NCI-H1436 treated with DMSO at 0.1 percent for 48 hours (cell line): ENCODE measurements around the gene SLC25A29.

Source experiments
- DNase-seq: peaks from one replicate; lab custom pipeline; 2025; lab: John Stamatoyannopoulos, UW

Gene SLC25A29

DNA sequence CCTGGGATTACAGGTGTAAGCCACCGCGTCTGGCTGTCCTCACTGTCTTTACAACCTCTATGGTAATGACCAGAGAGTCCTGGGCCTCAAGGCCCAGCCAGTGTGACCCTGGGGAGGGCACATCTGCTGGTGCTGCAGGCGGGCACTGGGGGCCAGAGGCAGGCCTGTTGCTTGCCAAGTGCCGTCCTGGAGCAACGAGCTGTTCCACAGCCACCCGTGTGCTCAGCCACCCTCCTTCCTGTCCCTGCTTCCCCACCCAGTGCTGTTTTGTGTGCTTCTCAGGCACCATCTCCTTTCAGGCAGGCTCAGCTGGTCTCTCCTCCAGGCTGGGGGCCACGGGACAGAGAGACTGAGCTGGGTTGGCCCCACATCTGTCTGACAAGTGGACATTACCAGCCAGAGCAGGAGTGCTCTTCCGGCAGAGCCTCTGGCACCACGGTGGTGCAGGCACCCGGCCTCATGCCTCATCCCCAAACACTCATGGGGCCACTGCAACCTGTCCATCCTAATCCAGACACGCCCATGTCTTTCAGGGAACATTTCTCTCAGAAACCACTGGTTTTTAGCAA, 25.9 kb upstream of the SLC25A29 start:
- DNase-seq = no peak

DNA sequence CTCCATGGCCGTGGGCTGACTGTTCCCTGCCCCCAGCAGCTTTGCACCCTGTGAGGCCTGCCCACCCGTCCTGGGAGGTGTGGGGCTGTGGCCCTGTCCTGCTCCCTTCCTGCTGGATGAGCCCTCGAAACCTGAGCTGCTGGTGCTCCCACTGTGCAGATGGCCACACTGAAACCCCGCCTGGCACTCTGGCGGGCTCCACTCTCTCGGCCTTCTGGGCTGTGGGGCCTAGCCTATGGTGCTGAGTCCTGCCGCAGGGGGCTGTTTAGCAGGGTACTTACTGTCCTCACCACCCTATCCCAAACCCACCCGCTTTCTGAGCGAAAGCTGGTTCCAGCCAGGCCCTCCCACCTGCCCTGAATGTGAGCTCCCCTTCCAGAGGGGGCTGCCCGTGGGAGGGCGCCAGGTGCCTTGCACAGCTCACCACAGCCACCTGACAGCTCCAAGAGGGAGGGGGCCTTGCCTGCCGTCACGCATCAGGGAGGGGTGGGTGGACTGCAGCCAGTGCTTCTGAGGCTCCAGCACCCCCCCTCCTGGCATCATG, 24.2 kb upstream of the SLC25A29 start:
- no peak for DNase-seq

DNA sequence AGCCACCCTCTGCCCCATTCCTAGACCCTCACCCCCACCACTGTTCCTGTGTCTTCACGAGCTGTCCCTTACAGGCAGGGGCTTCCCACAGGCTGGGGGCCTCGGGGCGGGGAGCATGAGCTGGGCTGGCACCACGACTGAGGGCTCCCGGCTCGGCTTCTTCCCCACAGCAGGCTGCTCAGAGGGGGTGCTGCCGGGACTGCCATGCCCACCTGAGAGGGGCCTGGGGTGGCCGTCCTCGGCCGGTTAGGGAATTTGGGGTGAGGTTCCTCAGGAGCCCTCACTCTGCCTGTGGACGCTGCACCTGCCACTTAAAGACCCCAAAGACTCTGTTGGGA, 23.7 kb upstream of the SLC25A29 start:
- DNase-seq = no peak

DNA sequence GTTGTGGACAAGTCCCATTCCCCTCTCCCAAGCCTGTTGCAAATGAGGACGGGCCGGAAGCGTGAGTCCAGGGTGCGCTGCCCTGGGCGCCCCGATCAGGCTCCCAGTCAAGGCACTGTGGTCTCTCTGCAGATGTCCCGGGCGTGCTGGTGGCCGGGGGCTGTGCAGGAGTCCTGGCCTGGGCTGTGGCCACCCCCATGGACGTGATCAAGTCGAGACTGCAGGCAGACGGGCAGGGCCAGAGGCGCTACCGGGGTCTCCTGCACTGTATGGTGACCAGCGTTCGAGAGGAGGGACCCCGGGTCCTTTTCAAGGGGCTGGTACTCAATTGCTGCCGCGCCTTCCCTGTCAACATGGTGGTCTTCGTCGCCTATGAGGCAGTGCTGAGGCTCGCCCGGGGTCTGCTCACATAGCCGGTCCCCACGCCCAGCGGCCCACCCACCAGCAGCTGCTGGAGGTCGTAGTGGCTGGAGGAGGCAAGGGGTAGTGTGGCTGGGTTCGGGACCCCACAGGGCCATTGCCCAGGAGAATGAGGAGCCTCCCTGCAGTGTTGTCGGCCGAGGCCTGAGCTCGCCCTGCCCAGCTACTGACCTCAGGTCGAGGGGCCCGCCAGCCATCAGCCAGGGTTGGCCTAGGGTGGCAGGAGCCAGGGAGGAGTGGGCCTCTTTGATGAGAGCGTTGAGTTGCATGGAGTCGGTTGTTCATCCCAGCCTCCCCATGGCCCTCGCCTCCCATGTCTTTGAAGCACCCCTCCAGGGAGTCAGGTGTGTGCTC, 23.2 kb upstream of the SLC25A29 start:
- no peak for DNase-seq

DNA sequence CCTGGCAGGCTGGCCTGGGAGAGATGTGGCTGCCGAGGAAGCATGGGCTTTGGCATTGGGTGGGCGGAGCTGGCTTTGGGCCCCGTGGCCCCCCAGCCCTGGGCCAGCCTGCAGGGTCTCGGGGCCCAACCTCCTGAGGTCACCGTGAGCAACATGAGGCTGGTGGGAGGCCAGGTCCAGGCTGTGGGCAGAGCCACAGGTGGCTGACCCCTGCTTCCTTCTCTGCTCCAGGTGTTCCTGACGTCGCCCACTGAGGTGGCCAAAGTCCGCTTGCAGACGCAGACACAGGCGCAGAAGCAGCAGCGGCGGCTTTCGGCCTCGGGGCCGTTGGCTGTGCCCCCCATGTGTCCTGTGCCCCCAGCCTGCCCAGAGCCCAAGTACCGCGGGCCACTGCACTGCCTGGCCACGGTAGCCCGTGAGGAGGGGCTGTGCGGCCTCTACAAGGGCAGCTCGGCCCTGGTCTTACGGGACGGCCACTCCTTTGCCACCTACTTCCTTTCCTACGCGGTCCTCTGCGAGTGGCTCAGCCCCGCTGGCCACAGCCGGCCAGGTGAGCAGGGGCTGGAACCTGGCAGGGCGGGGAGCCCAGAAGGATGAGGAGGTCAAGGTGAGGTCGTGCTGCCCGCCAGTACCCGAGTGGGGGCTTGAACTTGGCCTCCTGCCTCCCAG, 22.4 kb upstream of the SLC25A29 start:
- DNase-seq = no peak

DNA sequence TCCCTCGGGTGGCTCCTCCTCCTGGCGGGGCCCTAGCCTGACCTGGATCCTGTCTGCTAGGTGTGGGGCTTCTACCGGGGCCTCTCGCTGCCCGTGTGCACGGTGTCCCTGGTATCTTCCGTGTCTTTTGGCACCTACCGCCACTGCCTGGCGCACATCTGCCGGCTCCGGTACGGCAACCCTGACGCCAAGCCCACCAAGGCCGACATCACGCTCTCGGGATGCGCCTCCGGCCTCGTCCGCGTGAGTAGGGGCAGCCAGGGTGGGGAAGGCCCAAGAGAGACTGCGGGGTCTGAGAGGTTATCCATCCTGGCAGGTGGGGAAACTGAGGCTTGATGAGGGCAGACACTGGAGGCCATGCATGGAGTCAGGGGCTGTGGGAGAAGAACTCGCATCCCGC, 20.9 kb upstream of the SLC25A29 start:
- no peak for DNase-seq

DNA sequence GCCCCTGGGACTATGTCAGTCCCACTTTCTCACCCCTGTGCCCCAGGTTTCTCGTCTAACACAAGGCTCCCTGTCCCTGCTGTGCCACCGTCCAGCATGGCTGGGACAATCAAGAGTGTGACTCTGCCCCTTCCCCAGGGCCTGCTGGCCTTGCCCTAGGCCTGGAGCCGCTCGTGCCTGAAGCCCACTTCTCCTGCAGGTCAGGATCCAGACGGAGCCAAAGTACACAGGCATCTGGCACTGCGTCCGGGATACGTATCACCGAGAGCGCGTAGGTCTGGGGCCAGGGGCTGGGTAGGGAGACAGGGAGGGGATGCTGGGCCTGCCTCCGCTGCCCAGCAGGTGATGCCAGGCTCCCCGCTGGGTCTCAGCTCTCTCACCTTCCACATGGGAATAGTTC, 19.7 kb upstream of the SLC25A29 start:
- no peak for DNase-seq

DNA sequence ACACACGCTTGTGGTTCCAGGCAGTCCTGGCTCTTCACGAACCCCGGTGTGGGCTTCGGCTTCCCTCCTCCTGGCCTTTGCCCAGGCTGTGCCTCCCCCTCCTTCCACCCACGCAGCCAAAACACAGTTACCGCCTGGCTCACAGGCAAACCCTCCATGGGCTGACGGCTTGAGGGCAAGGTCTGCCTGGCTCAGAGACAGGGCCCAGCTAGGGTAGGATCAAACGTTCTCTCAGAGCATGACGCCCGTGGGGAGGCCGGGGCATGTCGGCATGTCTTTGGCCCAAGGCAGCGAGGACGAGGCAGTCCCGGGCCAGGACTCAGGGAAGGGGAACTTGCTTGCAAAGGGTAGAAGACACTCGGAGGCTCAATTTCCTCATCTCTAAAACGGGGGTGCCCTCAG, 19.0 kb upstream of the SLC25A29 start:
- DNase-seq = no peak

DNA sequence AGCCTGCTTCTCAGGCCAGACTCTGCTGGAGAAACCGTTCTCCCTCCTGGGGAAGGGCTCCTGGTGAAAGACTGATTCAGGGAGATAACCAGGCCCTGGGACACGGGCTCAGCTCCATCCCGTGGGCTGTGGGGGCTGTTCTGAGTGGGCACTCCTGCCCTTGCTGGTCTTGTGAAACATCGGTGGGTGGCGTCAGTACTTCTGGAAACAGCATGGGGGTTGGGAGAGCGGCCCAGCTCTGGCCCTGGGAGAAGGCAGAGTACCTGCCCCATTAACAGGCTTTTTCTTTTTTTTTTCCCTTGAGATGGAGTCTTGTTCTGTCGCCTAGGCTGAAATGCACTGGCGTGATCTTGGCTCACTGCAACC, 17.7 kb upstream of the SLC25A29 start:
- DNase-seq = no peak

DNA sequence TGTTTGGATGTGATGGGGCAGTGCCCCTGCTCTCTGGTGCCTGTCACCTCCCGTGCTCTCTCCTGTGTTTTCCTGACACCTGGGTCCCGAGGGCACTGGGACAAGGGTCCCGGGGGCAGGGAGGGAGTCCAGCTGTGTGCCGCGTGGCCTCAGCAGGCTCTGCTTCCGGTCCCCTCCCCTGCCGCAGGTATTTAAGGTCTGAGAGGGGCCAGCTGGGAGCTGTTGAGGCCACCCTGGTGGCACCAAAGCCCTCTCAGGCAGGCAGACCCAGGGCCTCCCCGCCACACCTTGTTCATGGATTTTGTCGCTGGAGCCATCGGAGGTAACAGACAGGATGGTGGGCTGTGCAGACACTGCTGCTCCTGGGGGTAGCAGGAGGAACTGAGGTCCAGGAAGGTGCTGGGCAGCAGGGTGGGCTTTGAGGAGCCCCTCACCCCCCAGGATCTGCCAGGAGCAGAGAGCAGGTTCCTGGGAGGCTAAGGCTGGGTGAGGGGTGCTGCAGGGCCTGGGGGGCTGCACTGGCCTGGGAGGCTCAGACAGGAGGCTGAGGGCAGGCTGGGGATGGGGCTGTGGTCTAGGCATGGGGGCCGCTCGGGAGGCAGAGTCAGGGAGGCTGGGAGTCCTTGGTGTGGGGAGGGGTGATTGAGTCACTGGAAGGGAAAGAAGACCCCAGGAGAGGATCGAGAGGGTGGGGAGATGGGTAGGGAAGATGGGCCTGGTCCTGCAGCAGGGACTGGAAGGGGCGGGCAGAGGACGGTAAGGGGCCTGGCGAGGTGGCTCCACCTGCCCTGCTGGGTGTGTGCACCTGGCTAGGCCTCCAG, 17.1 kb upstream of the SLC25A29 start, which contains the start of gene SLC25A47:
Gene SLC25A47 (plus strand): TSS at position 219 of the 821 bp plus-strand sequence. CDS start 76 bp downstream, at position 295.
- no peak for DNase-seq

DNA sequence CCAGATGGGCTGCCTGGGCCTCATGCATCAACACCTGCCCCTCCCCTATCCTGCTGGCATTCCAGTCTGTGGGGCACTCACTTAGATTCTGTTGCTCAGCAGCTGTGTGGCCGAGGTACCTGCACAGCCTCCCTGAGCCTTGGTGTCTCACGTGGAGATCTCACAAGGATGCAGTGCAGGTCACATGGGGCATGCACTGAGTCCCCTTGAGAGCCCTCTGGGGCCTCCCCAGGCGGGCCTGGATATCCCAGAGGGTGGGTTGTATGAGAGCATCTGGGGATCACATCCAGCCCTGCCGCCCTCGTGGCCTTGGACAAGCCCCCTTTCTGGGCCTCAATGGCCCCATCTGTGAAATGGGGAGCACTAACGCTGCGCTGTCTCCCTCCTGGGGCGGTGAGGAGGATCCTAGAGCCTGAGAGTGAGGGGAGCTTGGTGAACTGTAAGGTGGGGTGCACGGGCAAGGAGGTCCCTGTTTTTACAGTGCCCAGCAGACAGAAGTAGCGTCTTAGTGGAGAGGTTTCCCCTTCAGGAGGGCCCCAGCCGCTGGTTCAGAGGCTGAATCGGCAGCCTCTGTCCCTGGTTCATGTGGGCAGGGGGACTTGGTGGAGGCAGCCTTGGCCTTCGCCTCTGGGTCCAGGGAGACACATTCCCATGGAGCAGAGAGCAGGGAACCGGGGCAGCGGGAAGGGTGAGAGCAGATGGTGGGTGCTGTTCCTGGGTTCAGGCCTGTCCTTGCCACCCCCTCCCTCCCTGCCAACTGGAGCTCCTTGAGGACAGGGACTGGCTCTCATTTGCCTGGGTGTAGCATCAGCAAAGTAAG, 16.1 kb upstream of the SLC25A29 start:
- no peak for DNase-seq

DNA sequence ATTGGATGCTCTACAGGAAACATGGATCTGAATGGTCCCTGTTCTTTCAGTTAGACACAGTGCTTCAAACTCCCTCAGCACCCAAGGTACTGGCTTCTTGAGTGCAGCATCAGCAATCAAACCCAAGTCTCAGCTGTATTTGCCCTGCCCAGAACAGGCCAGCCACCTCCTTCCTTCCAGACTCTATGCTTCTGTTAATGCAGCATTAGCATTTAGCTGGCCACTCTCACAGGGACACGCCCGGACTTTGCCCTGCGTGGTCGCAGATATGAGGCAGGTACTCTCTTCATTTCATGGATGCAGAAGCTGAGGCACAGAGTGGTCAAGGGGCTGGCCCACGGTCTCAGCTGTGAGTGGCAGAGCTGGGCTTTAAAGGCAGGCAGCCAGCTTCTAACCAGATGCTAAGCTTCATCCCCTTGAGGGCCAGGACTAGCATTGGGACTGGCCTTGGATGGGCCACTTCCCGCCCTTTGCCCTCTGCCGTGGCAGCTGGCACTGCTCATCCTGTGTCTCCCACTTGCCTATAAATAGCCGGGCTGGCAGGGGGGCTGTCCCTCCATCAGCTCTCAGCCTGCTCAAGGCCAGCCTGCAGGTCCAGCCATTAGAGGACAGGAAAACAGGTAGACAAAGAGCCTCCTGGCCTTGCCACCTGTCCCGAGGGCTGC, 15.4 kb upstream of the SLC25A29 start:
- no peak for DNase-seq

DNA sequence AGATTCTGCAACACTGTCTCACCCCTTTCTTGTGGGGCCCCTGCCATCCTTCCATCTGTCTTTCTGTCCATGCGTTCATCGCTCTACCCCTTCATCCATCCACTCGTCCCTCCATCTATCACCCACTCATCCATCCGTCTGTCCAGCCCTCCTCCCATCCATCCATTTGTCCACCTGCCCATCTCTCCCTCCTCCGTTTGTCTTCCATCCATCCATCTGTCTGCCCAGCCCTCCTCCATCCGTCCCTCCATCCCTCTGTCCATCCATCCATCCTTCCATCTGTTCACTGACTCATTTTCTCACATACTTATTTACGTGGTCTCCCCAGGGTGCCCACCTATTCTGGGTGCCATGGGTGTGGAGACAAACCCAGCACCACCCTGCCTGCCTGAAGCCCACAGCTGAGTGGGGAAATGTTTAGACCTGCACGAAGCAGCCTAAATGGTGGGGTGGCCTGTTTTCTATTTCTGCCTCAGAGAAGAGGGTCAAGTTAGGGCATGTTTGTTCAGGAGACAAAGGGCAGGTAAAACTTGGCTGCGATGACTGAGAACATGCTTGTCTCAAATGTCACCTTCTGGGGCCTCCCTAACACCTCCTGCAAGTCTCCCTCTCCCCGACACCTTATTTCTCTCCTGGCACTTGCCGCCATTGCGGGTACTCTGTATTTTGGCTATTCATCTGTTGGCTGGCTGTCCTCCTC, 14.1 kb upstream of the SLC25A29 start:
- DNase-seq = no peak

DNA sequence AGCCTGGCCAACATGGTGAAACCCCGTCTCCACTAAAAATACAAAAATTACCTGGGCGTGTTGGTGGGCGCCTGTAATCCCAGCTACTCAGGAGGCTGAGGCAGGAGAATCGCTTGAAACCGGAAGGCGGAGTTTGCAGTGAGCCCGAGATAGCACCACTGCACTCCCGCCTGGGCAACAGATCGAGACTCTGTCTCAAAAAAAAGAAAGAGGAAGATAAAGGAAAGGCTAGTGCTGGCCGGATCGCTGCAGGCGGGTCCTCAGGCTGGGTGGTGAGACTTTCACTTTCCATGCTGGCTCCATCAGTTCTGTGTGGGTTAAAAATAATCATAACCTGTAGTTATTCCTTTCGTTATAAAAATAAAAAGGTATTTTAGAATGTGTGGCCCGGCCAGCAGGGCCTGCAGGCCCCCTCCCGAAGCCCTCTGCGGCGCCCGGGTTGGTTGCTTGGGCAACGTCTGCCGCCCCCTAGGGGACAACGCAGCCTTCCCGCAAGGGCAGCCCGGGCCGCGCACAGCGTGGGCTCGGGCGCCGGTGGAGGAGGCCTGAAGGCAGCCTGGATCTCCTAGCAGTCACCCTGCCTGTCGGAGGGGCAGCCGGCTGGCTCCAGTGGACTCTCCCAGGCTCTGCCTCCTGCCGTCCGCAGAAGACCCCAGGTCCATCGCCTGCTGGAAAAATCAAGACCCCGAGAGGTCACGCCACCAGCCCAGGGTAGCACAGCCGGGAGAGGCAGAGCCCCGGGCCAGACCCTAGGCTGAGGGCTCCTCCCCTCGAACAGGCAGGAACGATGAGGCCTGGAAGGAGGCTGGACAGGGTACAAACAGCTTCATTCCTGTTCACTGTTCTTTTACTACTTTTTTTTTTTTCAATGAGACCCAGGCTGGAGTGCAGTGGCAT, 11.9 kb upstream of the SLC25A29 start:
- DNase-seq = no peak

DNA sequence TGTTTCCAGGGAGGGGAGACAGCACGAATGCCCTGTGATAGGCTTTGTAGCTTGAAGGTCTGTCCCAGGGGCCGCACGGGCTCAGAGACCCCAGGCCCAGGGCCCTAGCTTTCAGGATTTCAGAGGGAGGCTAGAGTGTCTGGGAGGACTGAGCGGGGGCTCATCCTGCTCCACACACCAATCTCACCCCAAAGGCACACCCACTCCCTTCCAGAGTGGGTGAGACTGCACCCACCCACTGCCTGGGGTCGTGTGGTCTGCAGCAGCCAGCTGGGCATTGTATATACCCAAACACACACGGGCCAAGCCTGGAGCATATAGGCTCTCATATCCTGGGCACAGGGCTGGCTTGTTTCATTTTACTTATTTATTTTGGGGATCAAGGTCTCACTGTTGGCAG, 11.1 kb upstream of the SLC25A29 start:
- DNase-seq = no peak

DNA sequence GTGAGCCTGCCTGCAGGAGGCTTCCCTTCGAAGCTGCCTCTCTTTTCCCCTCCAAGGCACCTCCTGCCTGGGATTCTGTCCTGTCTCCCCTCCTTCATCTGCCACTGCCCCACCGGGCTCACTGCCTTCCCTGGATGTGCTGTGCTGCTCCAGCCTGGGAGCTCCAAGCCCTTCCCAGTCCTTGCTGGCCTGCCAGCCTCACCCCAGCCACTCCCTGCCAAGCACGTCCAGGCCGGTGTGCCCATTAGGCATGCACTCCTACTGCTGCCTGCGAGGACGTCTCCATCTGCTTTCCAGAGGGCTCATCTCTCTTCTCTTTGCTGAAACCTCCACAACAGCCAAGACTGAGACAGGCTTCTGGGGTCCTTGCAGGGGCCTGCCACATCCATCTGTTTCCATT, 8.5 kb upstream of the SLC25A29 start:
- DNase-seq = no peak

DNA sequence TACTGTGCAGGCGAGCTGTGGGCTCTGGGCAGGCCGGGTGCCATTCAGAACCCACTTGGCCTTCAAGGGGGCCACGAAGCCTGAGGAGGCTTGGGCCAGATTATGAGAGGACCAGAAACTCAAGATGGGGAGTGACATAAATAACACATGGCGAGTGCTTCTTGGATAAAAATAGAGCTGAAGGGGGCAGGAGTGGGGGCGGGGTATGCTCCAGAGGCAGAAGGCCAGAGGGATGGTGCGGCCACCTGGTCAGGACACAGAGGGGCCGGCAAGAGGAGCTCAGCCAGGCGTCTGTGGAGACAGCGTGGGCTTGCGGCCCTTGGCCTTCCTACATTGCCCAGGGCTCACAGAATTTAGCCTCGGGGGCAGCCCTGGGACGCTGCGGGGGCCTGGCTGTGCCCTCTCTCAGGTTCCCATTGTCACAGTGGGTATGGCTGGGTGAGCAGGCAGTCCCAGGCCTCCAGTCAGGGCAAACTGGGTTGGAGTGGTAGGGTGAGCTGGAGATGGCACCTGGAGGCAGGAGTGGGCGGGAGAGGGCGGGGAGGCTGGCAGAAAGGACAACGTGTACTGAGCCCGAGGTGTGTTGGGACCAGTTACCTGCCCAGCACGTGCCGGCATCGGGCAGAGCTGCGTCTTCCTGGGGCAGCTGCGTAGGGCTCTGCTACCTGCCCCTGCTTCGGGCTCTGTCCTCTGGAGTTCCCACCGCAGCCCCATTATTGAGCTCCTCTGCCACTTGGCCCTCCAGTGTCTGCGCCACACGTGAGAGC, 7.4 kb upstream of the SLC25A29 start:
- no peak for DNase-seq

DNA sequence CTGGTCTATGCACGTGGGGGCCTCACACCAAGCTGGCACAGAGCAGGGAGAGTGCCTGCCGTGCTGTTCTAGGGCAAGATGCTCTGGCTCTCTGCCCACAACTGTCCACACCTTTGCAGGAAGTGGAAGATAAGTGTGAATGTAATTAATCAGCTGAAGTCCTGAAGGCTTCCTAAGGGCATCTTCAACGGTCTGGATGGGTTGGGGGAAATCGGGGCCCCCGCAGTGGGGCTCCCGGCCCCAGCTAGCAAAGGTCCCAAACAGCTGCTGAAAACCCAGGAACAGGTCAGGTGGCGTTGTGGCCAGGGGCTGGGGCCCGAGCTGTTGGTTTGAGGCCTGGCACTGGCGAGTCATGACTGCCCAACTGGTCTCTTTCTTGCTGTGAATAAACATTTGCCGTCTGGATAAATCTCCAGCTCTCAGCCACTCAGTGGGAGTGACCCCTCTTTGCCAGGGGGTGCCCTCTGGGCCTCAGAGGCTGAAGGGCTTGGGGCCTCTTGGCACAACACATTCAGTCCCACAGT, 6.7 kb upstream of the SLC25A29 start:
- DNase-seq = no peak
